B cell (primary cell): ENCODE measurements around the gene DSN1.

Source experiments
- EZH2 ChIP-seq: IDR thresholded peaks from 2 replicates; pipeline ENCODE4 v1.6.1; 2012; ENCODE audit warnings: borderline replicate concordance, low read depth, mild to moderate bottlenecking, moderate library complexity, low read length; ENCODE audit not compliant: insufficient read depth, poor library complexity, severe bottlenecking
- TF ChIP-seq, protein P1 (sequence below): fragments of 200-600 bp; IDR thresholded peaks from one replicate; pipeline ENCODE4 v1.8.0; 2022; ENCODE audit warnings: antibody characterized with exemption, mild to moderate bottlenecking

- TF ChIP-seq, protein P1, sequence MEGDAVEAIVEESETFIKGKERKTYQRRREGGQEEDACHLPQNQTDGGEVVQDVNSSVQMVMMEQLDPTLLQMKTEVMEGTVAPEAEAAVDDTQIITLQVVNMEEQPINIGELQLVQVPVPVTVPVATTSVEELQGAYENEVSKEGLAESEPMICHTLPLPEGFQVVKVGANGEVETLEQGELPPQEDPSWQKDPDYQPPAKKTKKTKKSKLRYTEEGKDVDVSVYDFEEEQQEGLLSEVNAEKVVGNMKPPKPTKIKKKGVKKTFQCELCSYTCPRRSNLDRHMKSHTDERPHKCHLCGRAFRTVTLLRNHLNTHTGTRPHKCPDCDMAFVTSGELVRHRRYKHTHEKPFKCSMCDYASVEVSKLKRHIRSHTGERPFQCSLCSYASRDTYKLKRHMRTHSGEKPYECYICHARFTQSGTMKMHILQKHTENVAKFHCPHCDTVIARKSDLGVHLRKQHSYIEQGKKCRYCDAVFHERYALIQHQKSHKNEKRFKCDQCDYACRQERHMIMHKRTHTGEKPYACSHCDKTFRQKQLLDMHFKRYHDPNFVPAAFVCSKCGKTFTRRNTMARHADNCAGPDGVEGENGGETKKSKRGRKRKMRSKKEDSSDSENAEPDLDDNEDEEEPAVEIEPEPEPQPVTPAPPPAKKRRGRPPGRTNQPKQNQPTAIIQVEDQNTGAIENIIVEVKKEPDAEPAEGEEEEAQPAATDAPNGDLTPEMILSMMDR = peak; percentile 83
- no peak for TF ChIP-seq EZH2
Observed at GRCh38 chr20:36808317-36809257, 35.0 kb upstream of the DSN1 start.
